ENCODE data around the gene SLC25A45.
"Not testable (repeated sequence)": the region's sequence is repeated elsewhere in the genome, so short reads cannot be mapped to it uniquely, and the experiment has no call there.

SLC25A45 gene

GRCh38 chr11:65362320-65362931, 20.0 kb downstream of the SLC25A45 start:
- no peak for DNase-seq (ENCODE audit: low read depth)

- no peak for DNase-seq (ENCODE audit: low read depth)
Observed at GRCh38 chr11:65357856-65358356, 24.5 kb downstream of the SLC25A45 start.

- DNase-seq (ENCODE audit: low read depth) = no peak
Observed at GRCh38 chr11:65356394-65356972, 26.0 kb downstream of the SLC25A45 start.

- DNase-seq (ENCODE audit: low read depth) = no peak
Observed at GRCh38 chr11:65355776-65356393, 26.6 kb downstream of the SLC25A45 start.

- DNase-seq (ENCODE audit: low read depth) = no peak
Observed at GRCh38 chr11:65355013-65355775, 27.3 kb downstream of the SLC25A45 start.

GRCh38 chr11:65354265-65355012, 28.0 kb downstream of the SLC25A45 start, which contains the start of gene TIGD3:
Gene TIGD3 (plus strand): TSS chr11:65354751. CDS start chr11:65355809, 1,058 bp downstream.
- DNase-seq (ENCODE audit: low read depth) = peak; percentile 79

- DNase-seq (ENCODE audit: low read depth) = no peak
Observed at GRCh38 chr11:65353900-65354264, 28.6 kb downstream of the SLC25A45 start.

GRCh38 chr11:65353376-65353775, 29.1 kb downstream of the SLC25A45 start:
- DNase-seq (ENCODE audit: low read depth) = no peak

GRCh38 chr11:65352783-65353182, 29.7 kb downstream of the SLC25A45 start:
- DNase-seq (ENCODE audit: low read depth) = no peak

GRCh38 chr11:65351511-65351910, 30.9 kb downstream of the SLC25A45 start:
- no peak for DNase-seq (ENCODE audit: low read depth)

GRCh38 chr11:65341856-65342255, 40.6 kb downstream of the SLC25A45 start:
- no peak for DNase-seq (ENCODE audit: low read depth)

- DNase-seq (ENCODE audit: low read depth) = no peak
Observed at GRCh38 chr11:65340226-65340625, 42.2 kb downstream of the SLC25A45 start.

GRCh38 chr11:65338676-65339075, 43.8 kb downstream of the SLC25A45 start:
- DNase-seq (ENCODE audit: low read depth) = no peak

- DNase-seq (ENCODE audit: low read depth) = no peak
Observed at GRCh38 chr11:65334696-65335295, 47.6 kb downstream of the SLC25A45 start.

- not testable (repeated sequence) for DNase-seq (ENCODE audit: low read depth)
Observed at GRCh38 chr11:65332591-65332990, 49.9 kb downstream of the SLC25A45 start.

- no peak for DNase-seq (ENCODE audit: low read depth)
Observed at GRCh38 chr11:65330544-65330943, 51.9 kb downstream of the SLC25A45 start.

GRCh38 chr11:65329944-65330403, 52.5 kb downstream of the SLC25A45 start:
- peak; percentile 56 for DNase-seq (ENCODE audit: low read depth)

GRCh38 chr11:65329478-65329877, 53.0 kb downstream of the SLC25A45 start:
- DNase-seq (ENCODE audit: low read depth) = no peak

GRCh38 chr11:65327021-65327420, 55.4 kb downstream of the SLC25A45 start:
- DNase-seq (ENCODE audit: low read depth) = no peak

- no peak for DNase-seq (ENCODE audit: low read depth)
Observed at GRCh38 chr11:65325435-65325834, 57.0 kb downstream of the SLC25A45 start.
